Measurements from ENCODE around the gene RPL37A. TPM values are rescaled to one million over a fixed set of nuclear protein-coding genes. Genes with fewer than 3 reads are reported as not detected.

The RPL37A gene
- polyA plus RNA-seq, 3 donors = 1,504 to 1,660 (median 1,597) TPM

- Mint-ChIP-seq H3K27ac (no peak overlapping the region), H3K4me3 (no peak overlapping the region), H3K4me1 (peaks cover 11% of the 10 kb centered on the region), H3K36me3 (no peaks in the 10 kb centered on the region), H3K9me3 (peaks cover 0 to 1% (median 0%) of the 10 kb centered on the region in 7 donors), H3K27me3 (ENCODE audit: low read depth in 3 of 3) (peaks cover 0 to 1% (median 0%) of the 10 kb centered on the region in 3 donors)
- no peaks in the 10 kb centered on the region for H3K27me3 ChIP-seq (ENCODE audit: control insufficient read depth in 2 of 2, insufficient read depth in 2 of 2, low read length in 2 of 2)
- H4K20me1 ChIP-seq (ENCODE audit: insufficient read depth, low read length) = no peaks in the 10 kb centered on the region
- H3K36me3 ChIP-seq (replicated peaks in 1 of 2; ENCODE audit: control insufficient read depth in 1 of 2, insufficient read depth in 2 of 2, low read length in 2 of 2) = no peaks in the 10 kb centered on the region
- H3K4me3 ChIP-seq (replicated peaks in 1 of 3; ENCODE audit: low read depth in 2 of 3, low read length in 3 of 3) = no peak overlapping the region
- no peaks in the 10 kb centered on the region for H3K79me2 ChIP-seq (ENCODE audit: insufficient read depth, low read length)
- TF ChIP-seq CTCF (IDR thresholded peaks at IDR 0.05) = no peak
- H3K27ac ChIP-seq (ENCODE audit: low read depth in 1 of 2, low read length in 2 of 2) = no peak overlapping the region
- intact Hi-C loops (cut with micrococcal nuclease) = no loop called here
- H3K4me1 ChIP-seq (ENCODE audit: control insufficient read depth in 1 of 2, insufficient read depth in 2 of 2, low read length in 2 of 2) = peaks cover 9 to 11% of the 10 kb centered on the region in 2 donors
- H3K9me3 ChIP-seq (replicated peaks in 1 of 2; ENCODE audit: control insufficient read depth in 1 of 2, insufficient read depth in 1 of 2, low read length in 2 of 2) = no peaks in the 10 kb centered on the region
- H3K9ac ChIP-seq (ENCODE audit: insufficient read depth, low read length, poor library complexity, severe bottlenecking) = no peak overlapping the region
- 88% methylated on average over 1 of the region's 1 CpG for WGBS (ENCODE audit: insufficient coverage)
- H3K4me2 ChIP-seq (replicated peaks; ENCODE audit: extremely low read depth, low read length, poor library complexity, severe bottlenecking) = no peak overlapping the region
- H2AFZ ChIP-seq (ENCODE audit: insufficient read depth, low read depth, low read length, poor library complexity, severe bottlenecking) = no peak overlapping the region
- DNase-seq = no peak
Measured at GRCh38 chr2:216534809-216535208, 36.2 kb downstream of the RPL37A start.

- no peak for TF ChIP-seq CTCF (IDR thresholded peaks at IDR 0.05)
- Histone ChIP-seq H3K4me3 (replicated peaks in 1 of 3; ENCODE audit: low read depth in 2 of 3, low read length in 3 of 3) (no peak overlapping the region), H3K27ac (ENCODE audit: low read depth in 1 of 2, low read length in 2 of 2) (no peak overlapping the region), H3K9ac (ENCODE audit: insufficient read depth, low read length, poor library complexity, severe bottlenecking) (no peak overlapping the region), H3K4me1 (ENCODE audit: control insufficient read depth in 1 of 2, insufficient read depth in 2 of 2, low read length in 2 of 2) (peaks cover 9 to 11% of the 10 kb centered on the region in 2 donors), H3K79me2 (ENCODE audit: insufficient read depth, low read length) (no peaks in the 10 kb centered on the region), H3K9me3 (replicated peaks in 1 of 2; ENCODE audit: control insufficient read depth in 1 of 2, insufficient read depth in 1 of 2, low read length in 2 of 2) (no peaks in the 10 kb centered on the region), H3K36me3 (replicated peaks in 1 of 2; ENCODE audit: control insufficient read depth in 1 of 2, insufficient read depth in 2 of 2, low read length in 2 of 2) (no peaks in the 10 kb centered on the region), H3K27me3 (ENCODE audit: control insufficient read depth in 2 of 2, insufficient read depth in 2 of 2, low read length in 2 of 2) (no peaks in the 10 kb centered on the region), H4K20me1 (ENCODE audit: insufficient read depth, low read length) (no peaks in the 10 kb centered on the region), H3K4me2 (replicated peaks; ENCODE audit: extremely low read depth, low read length, poor library complexity, severe bottlenecking) (peak overlapping the region; percentile 46), H2AFZ (ENCODE audit: insufficient read depth, low read depth, low read length, poor library complexity, severe bottlenecking) (peak overlapping the region; percentile 41)
- intact Hi-C loops (cut with micrococcal nuclease) = no loop called here
- H3K36me3 Mint-ChIP-seq = no peaks in the 10 kb centered on the region
- peak overlapping the region in 1 of 7 donors; percentile 4 for H3K27ac Mint-ChIP-seq
- peaks cover 0 to 1% (median 0%) of the 10 kb centered on the region in 3 donors for H3K27me3 Mint-ChIP-seq (ENCODE audit: low read depth in 3 of 3)
- H3K4me1 Mint-ChIP-seq = peaks cover 11% of the 10 kb centered on the region
- DNase-seq = peak; percentile 28 to 58 (median 33)
- peak overlapping the region in 1 of 2 donors; percentile 67 for H3K4me3 Mint-ChIP-seq
- H3K9me3 Mint-ChIP-seq = peaks cover 0 to 1% (median 0%) of the 10 kb centered on the region in 7 donors
- 56% methylated on average over 2 of the region's 10 CpGs for WGBS (ENCODE audit: insufficient coverage)
Measured at GRCh38 chr2:216535454-216535995, 36.9 kb downstream of the RPL37A start.

Data from CD14-positive monocyte (primary cell).